SJCRH30 (cell line): Measurements from ENCODE around the gene PRR5L. TPM values are rescaled to one million over a fixed set of nuclear protein-coding genes. Genes with fewer than 3 reads are reported as not detected.
A peak's percentile ranks its signal among the peaks of the same experiment; 100 is the strongest.
"Not testable (repeated sequence)": the region's sequence is repeated elsewhere in the genome, so short reads cannot be mapped to it uniquely, and the experiment has no call there.

ENCODE experiments used
- DNase-seq, 2 experiments: peaks; one replicate each; pipeline ENCODE4 v3.0.0-alpha.2; 2015 to 2020
- H3K27ac ChIP-seq: fragments of 250-450 bp; sonication (Bioruptor Pico); 2 replicates; pipeline ENCODE4 v1.5.1; 2020; ENCODE audit warnings: mild to moderate bottlenecking, moderate library complexity
- H3K27me3 ChIP-seq: fragments of 250-450 bp; sonication (Bioruptor Pico); 2 replicates; pipeline ENCODE4 v1.5.1; 2020; ENCODE audit warnings: mild to moderate bottlenecking, moderate library complexity
- H3K36me3 ChIP-seq: fragments of 250-450 bp; sonication (Bioruptor Pico); 2 replicates; pipeline ENCODE4 v1.5.1; 2020; ENCODE audit warnings: mild to moderate bottlenecking, moderate library complexity
- H3K4me1 ChIP-seq: fragments of 250-450 bp; sonication (Bioruptor Pico); 2 replicates; pipeline ENCODE4 v1.5.1; 2020; ENCODE audit warnings: mild to moderate bottlenecking, moderate library complexity
- H3K4me3 ChIP-seq: fragments of 250-450 bp; sonication (Bioruptor Pico); 2 replicates; pipeline ENCODE4 v1.5.1; 2020; ENCODE audit warnings: mild to moderate bottlenecking, moderate library complexity
- H3K9me3 ChIP-seq: fragments of 250-450 bp; sonication (Bioruptor Pico); replicated peaks from 2 replicates; pipeline ENCODE4 v1.5.1; 2020; ENCODE audit warnings: mild to moderate bottlenecking, moderate library complexity
- total RNA-seq: library from RNA; depleted of rRNA; stranded (reverse); fragments of >200 nt; shearing (Covaris generic); gene quantifications from 2 replicates; pipeline ENCODE4 v1.2.3, GENCODE V29; 2014; rRNA removed

The PRR5L gene
- total RNA-seq, 1 experiment from 2014 or later: 7.2 TPM

- no peak overlapping the region for H3K27ac ChIP-seq
- H3K4me1 ChIP-seq: no peaks in the 10 kb centered on the region
- H3K27me3 ChIP-seq: no peaks in the 10 kb centered on the region
- H3K9me3 ChIP-seq: no peaks in the 10 kb centered on the region
- H3K36me3 ChIP-seq: no peaks in the 10 kb centered on the region
- no peak for DNase-seq
- H3K4me3 ChIP-seq: no peak overlapping the region
Measured at GRCh38 chr11:36507824-36508489, 211.9 kb downstream of the PRR5L start.

GRCh38 chr11:36508743-36509142, 212.7 kb downstream of the PRR5L start:
- DNase-seq: peak in 1 of 2 experiments; percentile 30
- H3K4me3 ChIP-seq: peak overlapping the region; percentile 91
- H3K36me3 ChIP-seq: no peaks in the 10 kb centered on the region
- peak overlapping the region; percentile 60; the same call in 1 of the 2 replicates for H3K27ac ChIP-seq
- no peaks in the 10 kb centered on the region for H3K27me3 ChIP-seq
- H3K4me1 ChIP-seq: no peaks in the 10 kb centered on the region
- no peaks in the 10 kb centered on the region for H3K9me3 ChIP-seq

GRCh38 chr11:36509201-36509639, 213.1 kb downstream of the PRR5L start:
- H3K4me3 ChIP-seq: peak overlapping the region; percentile 91
- no peaks in the 10 kb centered on the region for H3K27me3 ChIP-seq
- H3K27ac ChIP-seq: peak overlapping the region; percentile 60
- DNase-seq: peak; percentile 20 to 57
- H3K4me1 ChIP-seq: no peaks in the 10 kb centered on the region
- no peaks in the 10 kb centered on the region for H3K9me3 ChIP-seq
- no peaks in the 10 kb centered on the region for H3K36me3 ChIP-seq

DNA sequence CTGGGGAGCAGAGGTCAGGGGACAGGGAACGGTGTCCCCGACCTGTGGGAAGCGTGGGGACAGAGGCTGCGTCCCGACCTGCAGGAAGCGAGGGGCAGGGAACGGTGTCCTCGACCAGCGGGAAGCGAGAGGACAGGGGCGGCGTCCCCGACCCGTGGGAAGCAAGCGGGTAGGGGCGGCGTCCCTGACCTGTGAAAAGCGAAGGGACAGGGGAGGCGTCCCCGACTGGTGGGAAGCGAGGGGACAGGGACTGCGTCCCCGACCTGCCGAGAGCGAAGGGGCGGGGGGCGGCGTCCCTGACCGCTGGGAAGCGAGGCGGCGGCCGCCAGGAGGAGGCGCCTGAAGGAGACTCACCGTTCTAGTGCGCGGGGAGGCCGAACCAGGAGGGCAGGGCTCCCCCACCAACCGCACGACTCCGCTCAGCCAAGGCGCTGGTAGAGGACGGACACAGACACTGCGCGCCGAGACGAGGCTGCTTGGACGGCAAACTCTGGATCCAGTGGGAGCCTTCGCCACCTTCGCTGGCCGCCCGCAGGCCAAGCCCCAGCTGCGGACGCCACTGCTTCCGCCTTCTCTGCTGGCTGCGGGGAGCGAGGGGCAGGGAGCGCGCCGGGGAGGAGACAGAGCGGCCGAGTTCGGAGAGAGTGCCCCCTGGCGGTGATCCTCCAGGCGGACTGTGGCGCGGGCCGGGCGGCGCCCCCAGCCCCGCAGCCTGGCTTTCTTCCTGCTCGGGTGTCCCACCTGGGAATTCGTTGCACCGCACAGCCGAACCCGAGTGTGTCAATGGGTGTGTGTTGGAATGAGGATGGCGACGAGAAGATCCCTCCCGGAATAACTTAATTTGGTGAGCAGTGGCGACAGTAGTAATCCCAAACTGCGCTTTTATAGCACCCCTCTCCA, 213.9 kb downstream of the PRR5L start, which contains the start of gene TRAF6:
Gene TRAF6, minus strand, starts transcription at position 579 of the 900 bp plus-strand sequence. CDS start 8,757 bp downstream, outside the sequence.
- DNase-seq: peak; percentile 90 to 93
- H3K36me3 ChIP-seq: no peaks in the 10 kb centered on the region
- H3K9me3 ChIP-seq: no peaks in the 10 kb centered on the region
- peak within 1 kb of the TSS; percentile 91 for H3K4me3 ChIP-seq
- H3K27ac ChIP-seq: peak within 1 kb of the TSS; percentile 60
- no peaks in the 10 kb centered on the region for H3K27me3 ChIP-seq
- no peaks in the 10 kb centered on the region for H3K4me1 ChIP-seq

- H3K36me3 ChIP-seq: no peaks in the 10 kb centered on the region
- H3K4me3 ChIP-seq: peak overlapping the region; percentile 91
- no peaks in the 10 kb centered on the region for H3K9me3 ChIP-seq
- H3K27ac ChIP-seq: no peak overlapping the region; the same call in 1 of the 2 replicates
- H3K27me3 ChIP-seq: no peaks in the 10 kb centered on the region
- no peaks in the 10 kb centered on the region for H3K4me1 ChIP-seq
- no peak for DNase-seq
Measured at GRCh38 chr11:36510594-36510942, 214.5 kb downstream of the PRR5L start.

DNA sequence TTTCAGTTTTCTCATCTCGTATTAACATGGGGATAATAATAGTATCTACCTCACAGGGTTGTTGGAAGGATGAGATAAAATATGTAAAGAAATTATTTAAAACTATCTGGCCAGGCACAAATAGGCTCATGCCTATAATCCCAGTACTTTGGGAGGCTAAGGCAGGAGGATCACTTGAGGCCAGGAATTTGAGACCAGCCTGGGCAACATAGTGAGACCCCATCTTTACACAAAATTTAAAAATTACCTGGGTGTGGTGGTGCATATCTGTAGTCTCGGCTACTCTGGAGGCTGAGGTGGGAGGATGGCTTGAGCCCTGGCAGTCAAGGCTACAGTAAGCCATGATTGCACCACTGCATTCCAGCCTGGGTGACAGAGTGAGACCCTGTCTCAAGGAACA, 215.0 kb downstream of the PRR5L start:
- H3K36me3 ChIP-seq, DNase-seq, H3K9me3 ChIP-seq, H3K4me1 ChIP-seq, H3K27ac ChIP-seq, H3K27me3 ChIP-seq: not testable (repeated sequence)
- peak overlapping the region; percentile 91; the same call in 1 of the 2 replicates for H3K4me3 ChIP-seq

- Histone ChIP-seq H3K36me3 (no peaks in the 10 kb centered on the region), H3K27ac (no peak overlapping the region), H3K4me1 (no peaks in the 10 kb centered on the region), H3K9me3 (no peaks in the 10 kb centered on the region), H3K4me3 (no peak overlapping the region), H3K27me3 (no peaks in the 10 kb centered on the region)
- no peak for DNase-seq
Measured at GRCh38 chr11:36512016-36512415, 215.9 kb downstream of the PRR5L start.

DNA sequence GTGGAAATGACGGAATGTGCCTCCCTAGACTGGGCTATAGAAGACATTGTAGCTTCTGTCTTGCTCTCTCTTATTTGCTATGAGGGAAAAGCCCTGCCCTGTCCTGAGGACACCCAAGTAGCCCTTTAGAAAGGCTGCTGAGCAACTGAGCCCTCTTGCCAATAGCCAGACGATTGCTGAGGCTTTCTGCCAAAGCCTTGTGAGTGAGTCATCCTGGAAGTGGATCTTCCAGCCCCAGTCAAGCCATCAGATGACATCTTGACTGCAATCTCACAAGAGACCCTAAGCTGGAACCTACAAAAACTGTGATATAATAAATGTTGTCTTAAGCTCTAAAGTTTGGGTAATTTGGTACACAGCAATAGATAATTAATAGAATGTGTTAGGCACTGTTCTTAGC, 217.9 kb downstream of the PRR5L start:
- H3K36me3 ChIP-seq: no peaks in the 10 kb centered on the region
- no peak for DNase-seq

More for the DNA sequence above, 217.9 kb downstream of the PRR5L start:
- Histone ChIP-seq H3K9me3 (no peaks in the 10 kb centered on the region), H3K4me3 (no peak overlapping the region), H3K27ac (no peak overlapping the region), H3K4me1 (no peaks in the 10 kb centered on the region), H3K27me3 (no peaks in the 10 kb centered on the region)

Other genes with a start within 250 kb of the PRR5L start
- 52.2 and 63.4 TPM in 2 replicates for gene COMMD9, start 6.9 kb upstream of the PRR5L start, total RNA-seq
- gene TRAF6, start 214.0 kb downstream of the PRR5L start, total RNA-seq: 10.4 and 12.3 TPM in 2 replicates